ENCODE results near the gene CLN6.
A peak's percentile ranks its signal among the peaks of the same experiment; 100 is the strongest.
"Not testable (repeated sequence)": the region's sequence is repeated elsewhere in the genome, so short reads cannot be mapped to it uniquely, and the experiment has no call there.

The CLN6 gene

DNA sequence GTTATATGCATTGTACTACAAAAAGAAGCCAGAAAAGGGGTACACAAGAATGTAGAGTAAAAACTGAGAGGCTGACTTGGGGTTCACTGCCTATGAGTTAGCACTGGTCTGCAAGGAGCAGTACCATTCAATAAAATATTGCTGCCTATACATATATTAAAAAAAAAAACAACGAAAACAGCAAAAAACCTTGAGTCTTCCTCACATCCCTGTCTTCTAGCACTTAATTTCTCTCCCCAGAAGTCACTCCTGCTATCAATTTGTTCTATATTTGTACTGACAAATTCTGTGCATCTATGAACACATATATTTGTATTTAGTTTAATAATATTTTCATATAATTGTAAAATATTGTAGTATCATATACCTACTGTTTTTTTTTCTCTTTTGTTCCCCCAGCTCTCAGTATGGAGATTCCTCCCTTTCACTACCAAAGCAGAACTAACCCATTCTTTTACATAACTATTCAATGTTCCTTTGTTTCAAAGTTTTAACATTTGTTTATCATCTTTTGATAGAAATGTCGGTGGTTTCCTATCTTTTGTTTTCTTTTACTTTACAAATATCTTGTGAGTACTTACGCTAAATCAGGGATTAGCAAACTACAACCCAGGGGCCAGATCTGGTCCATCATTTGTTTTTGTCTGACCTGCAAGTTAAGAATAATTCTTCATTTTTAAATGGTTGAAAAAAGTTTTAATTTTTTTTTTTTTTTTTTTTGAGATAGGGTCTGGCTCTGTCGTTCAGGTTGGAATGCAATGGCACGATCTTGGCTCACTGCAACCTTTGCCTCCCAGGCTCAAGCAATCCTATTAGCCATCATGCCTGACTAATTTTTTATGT, 33.2 kb upstream of the CLN6 start:
- H3K4me1 Mint-ChIP-seq (ENCODE audit: low read depth): peaks cover 6% of the 10 kb centered on the region
- no peak overlapping the region for H3K27ac Mint-ChIP-seq
- H3K27me3 Mint-ChIP-seq: peaks cover 13% of the 10 kb centered on the region
- no peaks in the 10 kb centered on the region for H3K36me3 Mint-ChIP-seq
- H3K4me3 Mint-ChIP-seq: no peak overlapping the region
- H3K9me3 Mint-ChIP-seq (ENCODE audit: low read depth): no peaks in the 10 kb centered on the region

DNA sequence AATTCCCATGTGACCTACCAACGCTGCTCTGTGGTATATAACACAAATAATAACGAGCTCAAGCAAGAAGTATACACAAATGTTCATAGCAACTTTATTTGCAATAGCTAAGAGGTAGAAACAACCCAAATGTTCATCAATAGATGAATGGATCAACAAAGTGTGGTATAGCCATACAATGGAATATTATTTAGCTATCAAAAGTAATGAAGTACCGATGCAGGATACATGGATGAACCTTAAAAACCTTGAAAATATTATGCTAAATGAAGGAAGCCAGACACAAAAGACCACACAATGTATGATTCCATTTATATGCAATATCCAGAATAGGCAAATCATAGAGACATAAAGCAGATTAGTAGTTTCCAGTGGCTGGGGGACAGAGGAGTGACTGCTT, 32.5 kb upstream of the CLN6 start:
- peaks cover 6% of the 10 kb centered on the region for H3K4me1 Mint-ChIP-seq (ENCODE audit: low read depth)
- no peaks in the 10 kb centered on the region for H3K9me3 Mint-ChIP-seq (ENCODE audit: low read depth)
- peaks cover 11% of the 10 kb centered on the region for H3K27me3 Mint-ChIP-seq
- no peak overlapping the region for H3K27ac Mint-ChIP-seq
- H3K36me3 Mint-ChIP-seq: no peaks in the 10 kb centered on the region
- no peak overlapping the region for H3K4me3 Mint-ChIP-seq

DNA sequence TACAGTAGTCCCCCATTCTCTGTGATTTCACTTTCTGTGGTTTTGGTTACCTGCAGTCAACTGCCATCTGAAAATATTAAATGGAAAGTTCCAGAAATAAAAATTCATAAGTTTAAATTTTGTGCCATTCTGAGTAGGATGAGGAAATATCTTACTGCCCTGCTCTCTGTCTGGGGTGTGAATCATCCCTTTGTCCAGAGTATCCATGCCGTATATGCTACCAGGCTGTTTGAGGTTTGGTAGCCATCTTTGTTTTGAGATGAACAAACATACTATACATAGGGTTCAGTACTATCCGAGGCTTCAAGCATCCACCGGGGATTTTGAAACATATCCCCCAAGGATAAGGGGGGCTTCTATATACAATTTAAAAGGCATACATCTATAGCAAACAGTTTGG, 31.7 kb upstream of the CLN6 start:
- Mint-ChIP-seq H3K4me3 (no peak overlapping the region), H3K27ac (no peak overlapping the region), H3K36me3 (no peaks in the 10 kb centered on the region), H3K4me1 (ENCODE audit: low read depth) (peaks cover 6% of the 10 kb centered on the region), H3K27me3 (peaks cover 11% of the 10 kb centered on the region), H3K9me3 (ENCODE audit: low read depth) (no peaks in the 10 kb centered on the region)

DNA sequence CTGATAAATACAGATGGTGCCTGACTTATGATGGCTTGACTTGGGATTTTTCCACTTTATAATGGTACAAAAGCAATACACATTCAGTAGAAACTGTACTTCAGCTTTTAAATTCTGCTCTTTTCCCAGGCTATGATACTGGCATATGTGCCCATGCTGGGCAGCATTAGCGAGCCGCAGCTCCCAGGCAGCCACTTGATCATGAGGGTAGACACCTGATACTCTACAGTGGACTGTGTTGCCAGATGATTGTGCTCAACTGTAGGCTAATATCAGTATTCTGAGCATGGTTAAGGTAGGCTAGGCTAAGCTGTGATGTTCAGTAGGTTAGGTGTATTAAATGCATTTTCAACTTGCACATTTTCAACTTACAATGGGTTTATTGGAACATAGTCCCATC, 30.4 kb upstream of the CLN6 start:
- H3K27ac Mint-ChIP-seq: no peak overlapping the region
- H3K27me3 Mint-ChIP-seq: peaks cover 11% of the 10 kb centered on the region
- H3K4me1 Mint-ChIP-seq (ENCODE audit: low read depth): peaks cover 6% of the 10 kb centered on the region
- no peaks in the 10 kb centered on the region for H3K9me3 Mint-ChIP-seq (ENCODE audit: low read depth)
- no peaks in the 10 kb centered on the region for H3K36me3 Mint-ChIP-seq
- no peak overlapping the region for H3K4me3 Mint-ChIP-seq

DNA sequence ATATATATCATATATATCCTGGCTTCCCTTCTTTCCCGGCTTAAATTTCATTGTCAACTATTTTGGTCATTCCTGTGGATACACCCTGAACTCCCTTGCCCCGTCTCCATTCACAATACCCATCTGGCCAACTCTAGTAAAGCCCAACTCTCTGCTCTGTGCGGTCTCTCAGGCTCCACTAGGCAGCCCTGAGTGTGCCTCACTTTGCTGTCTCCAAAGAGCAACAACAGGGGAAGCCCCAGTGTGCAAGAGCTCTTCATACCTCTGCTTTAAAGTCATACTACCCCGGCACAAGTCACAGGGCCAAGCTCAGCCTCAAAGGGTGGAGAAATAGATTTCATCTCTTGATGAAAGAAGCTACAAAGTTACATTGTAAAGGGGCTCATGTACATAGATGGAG, 29.2 kb upstream of the CLN6 start:
- H3K27ac Mint-ChIP-seq: no peak overlapping the region
- no peaks in the 10 kb centered on the region for H3K36me3 Mint-ChIP-seq
- peaks cover 6% of the 10 kb centered on the region for H3K4me1 Mint-ChIP-seq (ENCODE audit: low read depth)
- no peak overlapping the region for H3K4me3 Mint-ChIP-seq
- H3K27me3 Mint-ChIP-seq: peaks cover 7% of the 10 kb centered on the region
- H3K9me3 Mint-ChIP-seq (ENCODE audit: low read depth): no peaks in the 10 kb centered on the region

DNA sequence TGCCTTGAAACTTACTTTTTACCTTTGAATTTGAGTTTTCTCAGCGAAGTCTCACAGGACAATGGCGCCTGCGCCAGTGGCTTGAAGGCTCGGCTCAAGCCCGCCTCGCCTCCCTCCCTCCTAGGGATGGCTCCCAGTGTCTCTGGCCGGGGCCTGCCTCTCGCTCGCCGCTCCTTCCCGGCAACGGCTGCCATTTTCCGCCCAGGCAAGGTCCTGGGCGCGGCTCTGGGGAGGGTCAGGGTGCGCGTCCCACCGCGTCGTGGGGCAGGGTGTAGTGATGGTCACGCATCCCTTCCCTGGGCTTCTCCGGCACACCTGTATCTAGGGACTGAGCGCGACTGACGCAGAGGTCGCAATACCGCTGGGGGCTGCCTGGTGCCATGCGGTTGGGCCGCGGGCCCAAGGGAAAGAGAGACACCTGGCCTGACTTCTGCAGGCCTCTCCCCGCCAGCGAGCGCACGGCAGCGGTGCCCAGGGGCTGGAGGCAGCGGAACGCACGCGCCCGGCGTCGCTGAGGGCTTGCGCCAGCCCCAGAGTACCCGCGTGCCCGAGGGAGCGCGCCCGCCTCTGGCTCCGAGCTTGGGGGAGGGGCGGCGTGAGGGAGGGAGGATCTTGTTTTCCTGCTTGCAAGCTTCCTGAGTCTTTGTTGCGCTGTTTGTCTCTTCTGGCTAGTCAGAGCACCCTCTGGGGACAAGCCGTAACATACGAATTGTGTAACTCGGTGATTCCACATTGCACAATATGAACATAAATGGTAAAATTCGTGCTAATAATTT, 27.3 kb upstream of the CLN6 start:
- no peak overlapping the region for H3K27ac Mint-ChIP-seq
- H3K36me3 Mint-ChIP-seq: no peaks in the 10 kb centered on the region
- peaks cover 1% of the 10 kb centered on the region for H3K27me3 Mint-ChIP-seq
- H3K4me1 Mint-ChIP-seq (ENCODE audit: low read depth): peaks cover 6% of the 10 kb centered on the region
- peak overlapping the region; percentile 67 for H3K4me3 Mint-ChIP-seq
- no peaks in the 10 kb centered on the region for H3K9me3 Mint-ChIP-seq (ENCODE audit: low read depth)

DNA sequence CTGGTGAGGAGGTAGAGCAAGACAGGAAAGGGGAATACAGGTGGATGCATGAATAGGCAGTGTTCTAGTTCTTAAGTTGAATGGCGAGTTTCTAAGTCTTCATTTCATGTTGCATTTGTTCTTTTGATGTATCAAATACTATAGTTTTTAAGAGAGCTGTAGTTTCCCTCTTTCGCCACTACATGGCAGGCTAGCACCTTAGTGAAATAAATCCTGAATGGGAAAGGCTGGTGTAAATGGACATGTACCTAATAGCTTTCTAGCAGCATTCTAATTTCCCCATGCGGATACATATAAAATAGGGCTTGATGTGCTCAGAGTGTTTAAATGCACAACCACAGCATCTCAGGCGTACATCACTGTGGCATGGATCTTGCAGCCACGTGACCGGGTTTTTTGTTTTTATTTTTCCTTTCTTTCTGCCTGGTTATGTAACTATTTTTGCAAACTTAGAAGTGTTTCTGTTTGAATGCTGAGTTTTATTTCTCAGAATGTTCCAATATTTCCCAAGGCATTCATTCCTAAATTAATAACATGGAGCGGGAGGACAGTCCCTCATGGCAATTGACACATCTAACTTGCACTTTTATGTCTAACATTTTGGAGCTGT, 23.5 kb upstream of the CLN6 start:
- no peaks in the 10 kb centered on the region for H3K9me3 Mint-ChIP-seq (ENCODE audit: low read depth)
- no peak overlapping the region for H3K27ac Mint-ChIP-seq
- peaks cover 1% of the 10 kb centered on the region for H3K27me3 Mint-ChIP-seq

DNA sequence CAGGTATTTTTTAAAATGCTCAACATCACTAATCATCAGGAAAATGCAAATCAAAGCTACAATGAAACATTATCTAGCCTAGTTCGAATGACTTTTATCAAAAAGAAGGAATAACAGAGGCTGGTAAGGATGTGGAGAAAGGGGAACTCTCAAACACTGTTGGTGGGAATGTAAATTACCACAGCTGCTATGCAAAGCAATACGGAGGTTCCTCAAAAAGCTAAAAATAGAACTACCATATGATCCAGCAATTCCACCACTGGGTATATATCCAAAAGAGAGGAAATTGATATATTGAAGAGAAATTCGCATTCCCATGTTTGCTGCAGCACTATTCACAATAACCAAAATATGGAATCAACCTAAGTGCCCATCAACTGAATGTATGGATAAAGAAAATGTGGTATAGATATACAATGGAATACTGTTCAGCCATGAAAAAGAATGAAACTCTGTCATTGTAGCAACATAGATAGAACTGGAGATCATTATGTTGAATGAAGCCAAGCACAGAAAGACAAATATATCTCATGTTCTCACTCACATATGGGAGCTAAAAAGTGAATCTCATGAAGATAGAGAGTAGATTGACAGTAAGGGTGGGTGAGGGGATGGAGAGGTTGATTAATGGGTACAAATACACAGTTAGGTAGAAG, 19.7 kb upstream of the CLN6 start:
- H3K27ac Mint-ChIP-seq: no peak overlapping the region
- no peaks in the 10 kb centered on the region for H3K9me3 Mint-ChIP-seq (ENCODE audit: low read depth)
- no peaks in the 10 kb centered on the region for H3K4me1 Mint-ChIP-seq (ENCODE audit: low read depth)
- peaks cover 4% of the 10 kb centered on the region for H3K36me3 Mint-ChIP-seq
- H3K4me3 Mint-ChIP-seq: no peak overlapping the region
- H3K27me3 Mint-ChIP-seq: peaks cover 4% of the 10 kb centered on the region

More for the DNA sequence above, 23.5 kb upstream of the CLN6 start:
- Mint-ChIP-seq H3K4me1 (ENCODE audit: low read depth) (no peaks in the 10 kb centered on the region), H3K4me3 (no peak overlapping the region), H3K36me3 (no peaks in the 10 kb centered on the region)

DNA sequence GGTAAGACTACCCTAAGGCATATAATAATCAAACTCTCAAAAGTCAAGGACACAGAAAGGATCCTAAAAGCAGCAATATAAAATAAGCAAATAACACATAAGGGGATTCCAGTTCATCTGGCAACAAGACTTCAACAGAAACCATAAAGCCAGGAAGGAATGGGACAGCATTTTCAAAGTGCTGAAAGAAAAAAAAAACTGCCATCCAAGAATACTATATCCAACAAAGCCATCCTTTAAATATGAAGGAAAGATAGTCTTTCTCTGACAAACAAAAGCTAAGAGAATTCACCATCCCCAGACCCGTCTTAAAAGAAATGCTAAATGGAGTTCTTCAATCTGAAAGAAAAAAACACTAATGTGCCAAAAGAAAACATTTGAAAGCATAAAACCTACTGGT, 14.7 kb upstream of the CLN6 start:
- H3K4me3 Mint-ChIP-seq: no peak overlapping the region
- H3K27me3 Mint-ChIP-seq: peaks cover 4% of the 10 kb centered on the region
- H3K9me3 Mint-ChIP-seq (ENCODE audit: low read depth): peaks cover 10% of the 10 kb centered on the region
- H3K27ac Mint-ChIP-seq: no peak overlapping the region
- H3K4me1 Mint-ChIP-seq (ENCODE audit: low read depth): no peaks in the 10 kb centered on the region
- peaks cover 12% of the 10 kb centered on the region for H3K36me3 Mint-ChIP-seq

DNA sequence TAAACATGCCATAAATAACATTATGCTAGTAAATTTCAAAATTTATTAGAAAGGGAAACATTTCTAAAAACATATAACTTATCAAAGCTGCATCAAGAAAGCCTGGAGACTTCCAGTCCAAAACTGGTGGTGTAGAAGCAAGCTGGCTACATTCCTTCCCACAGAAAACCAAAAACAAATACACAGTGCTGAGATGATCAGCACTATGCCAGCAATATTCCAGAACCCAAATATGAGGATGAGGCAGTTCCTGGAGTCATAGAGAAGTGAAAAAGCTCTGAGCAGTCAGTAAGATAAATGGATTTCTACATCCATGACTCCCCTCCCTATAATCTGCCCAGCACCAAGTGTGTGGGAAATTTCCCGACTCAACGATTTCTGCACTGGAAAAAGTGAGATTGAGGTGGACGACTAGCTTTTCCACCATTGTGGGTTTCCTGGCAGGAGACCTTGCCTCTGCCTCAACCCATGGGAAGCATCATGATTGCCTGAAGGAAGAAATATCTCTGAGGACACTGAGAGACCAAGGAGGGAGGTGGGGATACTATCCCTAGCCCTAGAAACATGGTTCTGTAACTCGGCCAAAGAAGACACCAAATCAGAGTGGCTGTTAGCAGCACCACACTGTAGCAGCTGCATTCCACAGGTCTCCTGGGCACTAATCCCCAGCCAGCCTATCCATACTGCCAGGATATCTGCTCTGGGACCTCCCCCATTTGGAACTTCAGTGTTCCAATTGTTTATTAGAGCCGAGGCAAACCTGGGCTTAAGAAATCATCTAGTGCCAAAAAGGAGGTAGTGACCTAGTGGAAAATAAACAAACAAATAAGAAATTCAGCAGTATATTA, 11.8 kb upstream of the CLN6 start:
- no peaks in the 10 kb centered on the region for H3K27me3 Mint-ChIP-seq

DNA sequence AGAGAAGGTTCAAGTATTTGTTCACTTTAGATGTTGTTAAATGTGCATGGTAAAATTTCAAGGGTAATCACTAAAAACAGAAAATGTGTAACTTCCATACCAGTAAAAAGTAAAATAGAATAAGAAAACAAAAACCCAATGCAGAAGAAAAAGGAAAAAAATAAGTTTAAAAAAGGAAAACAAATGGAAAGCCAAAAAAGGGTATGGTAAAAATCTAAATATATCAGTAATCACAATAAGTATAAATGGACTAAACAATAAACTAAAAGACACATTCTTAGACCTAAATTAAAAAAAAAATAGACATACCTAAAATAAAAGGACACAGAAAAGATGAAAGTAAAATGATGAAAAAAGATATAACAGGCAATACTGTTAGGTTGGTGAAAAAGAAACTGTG, 9.5 kb upstream of the CLN6 start:
- Mint-ChIP-seq H3K9me3 (ENCODE audit: low read depth) (peaks cover 10% of the 10 kb centered on the region), H3K27me3 (no peaks in the 10 kb centered on the region), H3K4me3 (no peak overlapping the region), H3K4me1 (ENCODE audit: low read depth) (no peaks in the 10 kb centered on the region), H3K36me3 (peaks cover 8% of the 10 kb centered on the region), H3K27ac (no peak overlapping the region)

More for the DNA sequence above, 11.8 kb upstream of the CLN6 start:
- Mint-ChIP-seq H3K9me3 (ENCODE audit: low read depth) (peaks cover 10% of the 10 kb centered on the region), H3K36me3 (peaks cover 12% of the 10 kb centered on the region), H3K4me1 (ENCODE audit: low read depth) (no peaks in the 10 kb centered on the region), H3K27ac (no peak overlapping the region), H3K4me3 (no peak overlapping the region)

DNA sequence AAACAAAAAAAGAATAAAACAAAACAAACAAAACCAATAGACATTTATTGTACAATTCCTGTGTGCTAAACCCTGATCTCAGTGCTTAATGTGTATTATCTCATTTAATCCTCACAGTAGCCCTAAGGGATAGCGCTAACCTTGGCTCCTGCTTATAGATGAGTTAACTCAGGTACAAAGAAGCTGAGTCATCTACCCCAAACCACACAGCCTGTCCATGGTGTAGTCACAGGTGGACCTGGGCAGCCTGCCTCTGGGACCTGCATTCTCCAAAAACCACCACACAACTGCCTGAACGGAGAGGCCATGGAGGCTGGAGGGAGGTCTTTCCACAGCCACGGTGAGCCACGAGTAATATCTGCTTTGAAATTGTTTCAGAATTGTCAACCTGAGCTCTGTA, 5.5 kb upstream of the CLN6 start:
- H3K36me3 Mint-ChIP-seq: no peaks in the 10 kb centered on the region
- no peak overlapping the region for H3K27ac Mint-ChIP-seq
- H3K4me3 Mint-ChIP-seq: no peak overlapping the region
- H3K9me3 Mint-ChIP-seq (ENCODE audit: low read depth): no peaks in the 10 kb centered on the region
- no peaks in the 10 kb centered on the region for H3K27me3 Mint-ChIP-seq
- peaks cover 10% of the 10 kb centered on the region for H3K4me1 Mint-ChIP-seq (ENCODE audit: low read depth)

DNA sequence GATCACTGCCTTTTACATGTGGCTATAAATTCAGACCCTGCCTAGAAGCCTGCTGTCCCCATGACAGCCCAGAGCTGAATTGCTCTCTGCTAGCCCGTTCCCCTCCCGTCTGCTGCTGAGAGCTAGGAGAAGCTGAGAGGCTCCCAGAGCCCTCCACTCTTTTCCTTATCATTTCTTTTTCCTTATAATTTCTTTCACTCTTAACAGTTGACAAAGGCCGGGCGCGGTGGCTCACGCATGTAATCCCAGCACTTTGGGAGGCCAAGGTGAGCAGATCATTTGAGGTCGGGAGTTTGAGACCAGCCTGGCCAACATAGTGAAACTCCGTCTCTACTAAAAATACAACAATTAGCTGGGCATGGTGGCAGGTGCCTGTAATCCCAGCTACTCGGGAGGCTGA, 5.0 kb upstream of the CLN6 start:
- H3K27me3 Mint-ChIP-seq; H3K27ac Mint-ChIP-seq; H3K9me3 Mint-ChIP-seq (ENCODE audit: low read depth); H3K4me3 Mint-ChIP-seq; H3K36me3 Mint-ChIP-seq: not testable (repeated sequence)
- peaks cover 12% of the 10 kb centered on the region for H3K4me1 Mint-ChIP-seq (ENCODE audit: low read depth)

DNA sequence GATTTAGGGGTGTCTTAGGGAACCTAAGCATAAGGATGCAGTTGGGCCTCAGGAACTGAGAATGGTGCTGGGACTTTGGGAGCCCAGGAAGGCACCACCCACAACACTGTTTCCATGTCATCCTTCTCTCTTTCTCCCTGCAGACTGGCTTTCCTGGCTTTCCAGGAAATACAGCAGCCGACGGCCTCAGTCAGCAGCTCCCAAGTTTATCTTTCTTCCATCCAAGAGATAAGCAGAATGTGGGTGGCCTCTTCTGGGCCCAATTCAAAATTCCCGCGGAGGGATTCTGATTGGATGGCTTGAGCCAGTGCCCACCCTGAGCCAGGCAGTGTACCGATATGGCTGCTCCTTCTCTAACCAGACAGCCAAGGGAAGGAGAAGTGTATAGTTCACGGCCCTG, 4.5 kb upstream of the CLN6 start:
- Mint-ChIP-seq H3K9me3 (ENCODE audit: low read depth) (no peaks in the 10 kb centered on the region), H3K4me3 (no peak overlapping the region), H3K27me3 (no peaks in the 10 kb centered on the region), H3K36me3 (no peaks in the 10 kb centered on the region), H3K27ac (no peak overlapping the region), H3K4me1 (ENCODE audit: low read depth) (peaks cover 12% of the 10 kb centered on the region)
